Measurements from ENCODE around the gene PCDHGA2. TPM values are rescaled to one million over a fixed set of nuclear protein-coding genes. Genes with fewer than 3 reads are reported as not detected.
A peak's percentile ranks its signal among the peaks of the same experiment; 100 is the strongest.
"Not testable (repeated sequence)": the region's sequence is repeated elsewhere in the genome, so short reads cannot be mapped to it uniquely, and the experiment has no call there.

The PCDHGA2 gene
- 0.19 to 0.30 TPM (median 0.23 TPM) in 3 replicates for total RNA-seq
- long read RNA-seq = 0 reads

DNA sequence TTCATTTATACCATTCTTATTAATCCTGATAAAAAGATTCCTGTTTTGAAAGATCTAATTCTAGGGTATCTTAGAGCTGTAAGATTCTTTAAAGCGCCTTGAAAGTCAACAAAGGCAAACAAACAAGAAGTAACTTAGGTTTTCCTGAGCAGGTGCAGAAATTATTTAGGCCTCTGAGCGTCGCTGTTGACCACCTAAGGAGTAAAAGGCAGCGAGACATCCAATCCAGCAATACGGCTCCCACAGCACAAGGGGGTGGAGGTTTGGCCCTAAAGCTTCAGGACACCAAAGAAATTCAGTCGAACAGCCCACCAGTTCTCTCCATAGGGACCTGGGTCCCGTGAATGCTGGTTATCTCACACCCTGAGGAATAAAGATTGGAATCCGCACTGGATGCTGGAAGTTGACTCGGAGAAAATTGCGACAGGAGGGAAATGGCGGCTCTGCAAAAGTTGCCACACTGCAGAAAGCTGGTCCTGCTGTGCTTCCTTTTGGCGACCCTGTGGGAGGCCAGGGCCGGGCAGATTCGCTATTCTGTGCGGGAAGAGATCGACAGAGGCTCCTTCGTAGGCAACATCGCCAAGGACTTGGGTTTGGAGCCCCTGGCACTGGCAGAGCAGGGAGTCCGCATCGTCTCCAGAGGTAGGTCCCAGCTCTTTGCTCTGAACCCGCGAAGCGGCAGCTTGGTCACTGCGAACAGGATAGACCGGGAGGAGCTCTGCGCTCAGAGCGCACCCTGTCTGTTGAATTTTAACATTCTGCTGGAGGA lies at the start of gene PCDHGA2:
Gene PCDHGA2 (plus strand): TSS at position 223 of the 769 bp plus-strand sequence.
- Mint-ChIP-seq H3K4me3 (ENCODE audit: unreplicated experiment) (no peak within 1 kb of the TSS), H3K9me3 (ENCODE audit: low read depth) (peaks cover 58% of the 10 kb centered on the region), H3K36me3 (ENCODE audit: low read depth) (peaks cover 2% of the 10 kb centered on the region), H3K27me3 (ENCODE audit: low read depth) (no peaks in the 10 kb centered on the region), H3K4me1 (ENCODE audit: low read depth) (no peaks in the 10 kb centered on the region), H3K27ac (ENCODE audit: unreplicated experiment) (no peak within 1 kb of the TSS)
- TF ChIP-seq, protein P1, sequence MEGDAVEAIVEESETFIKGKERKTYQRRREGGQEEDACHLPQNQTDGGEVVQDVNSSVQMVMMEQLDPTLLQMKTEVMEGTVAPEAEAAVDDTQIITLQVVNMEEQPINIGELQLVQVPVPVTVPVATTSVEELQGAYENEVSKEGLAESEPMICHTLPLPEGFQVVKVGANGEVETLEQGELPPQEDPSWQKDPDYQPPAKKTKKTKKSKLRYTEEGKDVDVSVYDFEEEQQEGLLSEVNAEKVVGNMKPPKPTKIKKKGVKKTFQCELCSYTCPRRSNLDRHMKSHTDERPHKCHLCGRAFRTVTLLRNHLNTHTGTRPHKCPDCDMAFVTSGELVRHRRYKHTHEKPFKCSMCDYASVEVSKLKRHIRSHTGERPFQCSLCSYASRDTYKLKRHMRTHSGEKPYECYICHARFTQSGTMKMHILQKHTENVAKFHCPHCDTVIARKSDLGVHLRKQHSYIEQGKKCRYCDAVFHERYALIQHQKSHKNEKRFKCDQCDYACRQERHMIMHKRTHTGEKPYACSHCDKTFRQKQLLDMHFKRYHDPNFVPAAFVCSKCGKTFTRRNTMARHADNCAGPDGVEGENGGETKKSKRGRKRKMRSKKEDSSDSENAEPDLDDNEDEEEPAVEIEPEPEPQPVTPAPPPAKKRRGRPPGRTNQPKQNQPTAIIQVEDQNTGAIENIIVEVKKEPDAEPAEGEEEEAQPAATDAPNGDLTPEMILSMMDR (IDR thresholded peaks at IDR 0.05) = peak; percentile 25
- DNase-seq (ENCODE audit: low spot score) = no peak

DNA sequence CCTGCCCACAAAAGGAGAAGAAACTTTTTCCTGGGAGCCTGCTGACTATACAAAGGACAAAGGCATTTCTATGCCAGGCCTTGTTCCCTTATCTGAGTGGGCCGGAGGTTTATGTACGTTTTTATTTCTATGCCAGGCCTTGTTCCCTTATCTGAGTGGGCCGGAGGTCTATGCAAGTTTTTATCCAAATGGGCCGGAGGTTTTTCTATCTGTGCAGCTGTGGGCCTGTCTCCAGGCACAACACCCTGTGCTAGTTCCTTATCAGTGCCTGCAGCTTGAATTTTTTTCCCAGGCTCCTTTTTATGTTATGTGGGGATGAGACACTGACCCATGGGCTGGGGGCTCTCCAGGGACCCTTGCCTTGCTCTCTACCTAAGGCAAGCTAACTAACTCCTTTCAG lies 40.2 kb upstream of the PCDHGA2 start:
- Mint-ChIP-seq H3K4me1 (ENCODE audit: low read depth) (no peaks in the 10 kb centered on the region), H3K4me3 (ENCODE audit: unreplicated experiment) (no peak overlapping the region), H3K27me3 (ENCODE audit: low read depth) (no peaks in the 10 kb centered on the region), H3K9me3 (ENCODE audit: low read depth) (peaks cover 63% of the 10 kb centered on the region), H3K36me3 (ENCODE audit: low read depth) (peaks cover 21% of the 10 kb centered on the region), H3K27ac (ENCODE audit: unreplicated experiment) (no peak overlapping the region)
- TF ChIP-seq, protein P1 (IDR thresholded peaks at IDR 0.05) = no peak
- no peak for DNase-seq (ENCODE audit: low spot score)

DNA sequence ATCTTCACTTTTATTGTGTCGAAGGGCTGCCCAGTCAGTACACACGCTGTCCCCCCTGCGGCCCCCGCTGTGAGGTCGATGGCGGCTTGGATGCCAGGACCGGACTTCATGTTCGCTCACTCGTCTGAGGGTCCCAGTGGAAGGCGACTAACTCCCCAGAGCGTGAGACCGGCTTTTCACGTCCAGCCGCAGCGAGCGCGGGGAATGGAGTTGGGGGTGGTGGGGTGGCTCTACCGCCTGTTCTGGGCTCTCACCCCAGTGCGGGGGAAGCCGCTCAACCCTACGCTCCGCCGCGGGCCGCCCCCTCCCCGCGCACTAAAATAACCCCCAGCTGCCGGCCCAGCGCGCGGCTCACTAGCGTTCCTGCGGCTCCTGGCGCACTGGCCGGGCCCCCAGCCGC lies 34.8 kb upstream of the PCDHGA2 start, which contains the start of gene SLC25A2:
Gene SLC25A2 (minus strand): TSS at position 294 of the 400 bp plus-strand sequence. CDS start 184 bp downstream, at position 110.
- DNase-seq (ENCODE audit: low spot score) = no peak
- peaks cover 67% of the 10 kb centered on the region for H3K9me3 Mint-ChIP-seq (ENCODE audit: low read depth)
- H3K36me3 Mint-ChIP-seq (ENCODE audit: low read depth) = peaks cover 26% of the 10 kb centered on the region
- no peaks in the 10 kb centered on the region for H3K27me3 Mint-ChIP-seq (ENCODE audit: low read depth)
- TF ChIP-seq, protein P1 (IDR thresholded peaks at IDR 0.05) = no peak
- no peak within 1 kb of the TSS for H3K4me3 Mint-ChIP-seq (ENCODE audit: unreplicated experiment)
- no peak within 1 kb of the TSS for H3K27ac Mint-ChIP-seq (ENCODE audit: unreplicated experiment)
- peaks cover 7% of the 10 kb centered on the region for H3K4me1 Mint-ChIP-seq (ENCODE audit: low read depth)

DNA sequence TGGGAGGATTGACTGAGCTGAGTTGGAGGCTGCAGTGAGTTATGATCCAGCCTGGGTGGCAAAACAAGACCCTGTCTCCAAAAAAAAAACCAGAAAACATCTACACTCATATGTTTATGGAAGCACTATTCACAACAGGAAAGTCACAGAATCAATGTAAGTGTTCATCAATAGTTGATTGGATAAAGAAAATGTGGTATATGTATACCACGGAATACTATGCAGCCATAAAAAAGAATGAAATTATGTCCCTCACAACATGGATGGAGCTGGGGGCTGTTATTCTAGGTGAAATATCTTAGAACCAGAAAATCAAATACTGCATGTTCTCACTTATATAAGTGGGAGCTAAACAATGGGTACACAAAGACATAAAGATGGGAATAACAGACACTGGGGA lies 31.9 kb upstream of the PCDHGA2 start:
- Mint-ChIP-seq H3K27ac (ENCODE audit: unreplicated experiment) (no peak overlapping the region), H3K36me3 (ENCODE audit: low read depth) (peaks cover 29% of the 10 kb centered on the region), H3K9me3 (ENCODE audit: low read depth) (peaks cover 70% of the 10 kb centered on the region), H3K4me3 (ENCODE audit: unreplicated experiment) (no peak overlapping the region), H3K27me3 (ENCODE audit: low read depth) (no peaks in the 10 kb centered on the region), H3K4me1 (ENCODE audit: low read depth) (peaks cover 13% of the 10 kb centered on the region)
- TF ChIP-seq, protein P1 (IDR thresholded peaks at IDR 0.05) = no peak
- no peak for DNase-seq (ENCODE audit: low spot score)

DNA sequence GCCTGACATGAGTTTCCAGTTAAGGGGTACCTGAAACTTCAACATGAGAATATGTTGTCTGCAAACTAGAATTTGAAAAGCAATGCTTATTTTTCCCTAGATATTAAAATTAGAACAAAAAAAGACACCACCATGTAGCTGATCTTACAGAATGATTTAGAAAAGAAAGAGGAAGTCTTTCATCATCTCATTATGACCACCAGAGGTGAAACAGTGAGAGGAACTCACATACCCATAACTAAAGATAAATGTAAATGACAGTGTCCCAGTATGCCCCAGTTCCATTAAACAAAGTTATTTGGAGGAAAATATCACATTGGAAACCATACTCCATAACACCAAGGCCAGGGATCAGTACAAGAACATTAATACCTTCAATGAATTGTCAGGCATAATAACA lies 24.8 kb upstream of the PCDHGA2 start:
- Mint-ChIP-seq H3K4me3 (ENCODE audit: unreplicated experiment) (no peak overlapping the region), H3K27me3 (ENCODE audit: low read depth) (no peaks in the 10 kb centered on the region), H3K9me3 (ENCODE audit: low read depth) (peaks cover 71% of the 10 kb centered on the region), H3K4me1 (ENCODE audit: low read depth) (peaks cover 17% of the 10 kb centered on the region), H3K27ac (ENCODE audit: unreplicated experiment) (no peak overlapping the region), H3K36me3 (ENCODE audit: low read depth) (peaks cover 62% of the 10 kb centered on the region)
- TF ChIP-seq, protein P1 (IDR thresholded peaks at IDR 0.05) = no peak
- DNase-seq (ENCODE audit: low spot score) = no peak

DNA sequence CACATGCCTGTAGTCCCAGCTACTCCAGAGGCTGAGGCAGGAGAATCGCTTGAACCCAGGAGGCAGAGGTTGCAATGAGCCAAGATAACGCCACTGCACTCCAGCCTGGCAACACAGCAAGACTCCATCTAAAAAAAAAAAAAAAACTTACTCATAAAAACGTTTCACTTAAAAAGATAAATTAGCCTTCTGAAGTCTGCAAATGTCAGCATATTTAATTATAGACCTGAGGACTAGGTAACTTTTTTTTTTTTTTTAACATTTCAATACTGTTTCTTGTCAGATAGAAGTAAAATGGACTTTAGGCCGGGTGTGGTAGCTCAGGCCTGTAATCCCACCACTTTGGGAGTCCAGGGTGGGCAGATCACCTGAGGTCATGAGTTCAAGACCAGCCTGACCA lies 21.6 kb upstream of the PCDHGA2 start:
- not testable (repeated sequence) for H3K27me3 Mint-ChIP-seq (ENCODE audit: low read depth); H3K4me3 Mint-ChIP-seq (ENCODE audit: unreplicated experiment); H3K27ac Mint-ChIP-seq (ENCODE audit: unreplicated experiment); DNase-seq (ENCODE audit: low spot score)
- Mint-ChIP-seq H3K4me1 (ENCODE audit: low read depth) (peaks cover 27% of the 10 kb centered on the region), H3K36me3 (ENCODE audit: low read depth) (peaks cover 72% of the 10 kb centered on the region), H3K9me3 (ENCODE audit: low read depth) (peaks cover 71% of the 10 kb centered on the region)

Measured in chondrocyte (in vitro differentiated cells).